Sigmoid colon (tissue), 4 donors: ENCODE results near the gene ZDHHC6.

Experiments
- CTCF ChIP-seq, 4 experiments: fragments of 450-650 bp in 3 of 4; fragments of 200-600 bp in 1 of 4; IDR thresholded peaks; one replicate each; pipeline ENCODE4 v1.5.1; 2016 to 2019; ENCODE audit warnings: antibody characterized with exemption in 4 of 4, mild to moderate bottlenecking in 3 of 4, moderate library complexity in 2 of 4
- POLR2A ChIP-seq, 2 donors: fragments of 450-650 bp; IDR thresholded peaks; one replicate each; pipeline ENCODE4 v1.6.1; 2016; ENCODE audit warnings: antibody characterized with exemption in 2 of 2, mild to moderate bottlenecking in 2 of 2, moderate library complexity in 2 of 2
- POLR2AphosphoS5 ChIP-seq, 4 donors: sonication (generic); formaldehyde crosslinking; IDR thresholded peaks; one replicate each; pipeline ENCODE4 v1.6.1; 2017; ENCODE audit warnings: antibody characterized with exemption in 4 of 4

GRCh38 chr10:112481602-112482001 is 34.9 kb upstream of the ZDHHC6 start:
- no peak for TF ChIP-seq POLR2AphosphoS5 (IDR thresholded peaks at IDR 0.05)
- TF ChIP-seq CTCF (IDR thresholded peaks at IDR 0.05) = no peak
- TF ChIP-seq POLR2A (IDR thresholded peaks at IDR 0.05) = no peak
